NB4 (cell line): ENCODE results near the gene SPTSSA.
A peak's percentile ranks its signal among the peaks of the same experiment; 100 is the strongest.

ENCODE experiments used
- DNase-seq: peaks from one replicate; pipeline ENCODE4 v3.0.0; 2010; ENCODE audit warnings: low read depth
- H3K4me3 ChIP-seq: one replicate; pipeline ENCODE4 v1.5.1; 2011; ENCODE audit warnings: mild to moderate bottlenecking, low read depth, low read length, moderate library complexity
- MYC ChIP-seq: IDR thresholded peaks from 2 replicates; pipeline ENCODE4 v1.6.1; 2011; ENCODE audit warnings: low read depth, low read length
- POLR2A ChIP-seq: IDR thresholded peaks from 2 replicates; pipeline ENCODE4 v1.6.1; 2011; ENCODE audit warnings: mild to moderate bottlenecking; ENCODE audit not compliant: insufficient read length; ENCODE audit errors: extremely low read depth
- TF ChIP-seq, protein P1 (sequence below): IDR thresholded peaks from one replicate; pipeline ENCODE4 v1.5.1; 2012; ENCODE audit warnings: low read depth, low read length
- TF ChIP-seq, protein P2 (sequence below): IDR thresholded peaks from 2 replicates; pipeline ENCODE4 v1.6.1; 2011; ENCODE audit warnings: low read depth, low read length

The SPTSSA gene

DNA sequence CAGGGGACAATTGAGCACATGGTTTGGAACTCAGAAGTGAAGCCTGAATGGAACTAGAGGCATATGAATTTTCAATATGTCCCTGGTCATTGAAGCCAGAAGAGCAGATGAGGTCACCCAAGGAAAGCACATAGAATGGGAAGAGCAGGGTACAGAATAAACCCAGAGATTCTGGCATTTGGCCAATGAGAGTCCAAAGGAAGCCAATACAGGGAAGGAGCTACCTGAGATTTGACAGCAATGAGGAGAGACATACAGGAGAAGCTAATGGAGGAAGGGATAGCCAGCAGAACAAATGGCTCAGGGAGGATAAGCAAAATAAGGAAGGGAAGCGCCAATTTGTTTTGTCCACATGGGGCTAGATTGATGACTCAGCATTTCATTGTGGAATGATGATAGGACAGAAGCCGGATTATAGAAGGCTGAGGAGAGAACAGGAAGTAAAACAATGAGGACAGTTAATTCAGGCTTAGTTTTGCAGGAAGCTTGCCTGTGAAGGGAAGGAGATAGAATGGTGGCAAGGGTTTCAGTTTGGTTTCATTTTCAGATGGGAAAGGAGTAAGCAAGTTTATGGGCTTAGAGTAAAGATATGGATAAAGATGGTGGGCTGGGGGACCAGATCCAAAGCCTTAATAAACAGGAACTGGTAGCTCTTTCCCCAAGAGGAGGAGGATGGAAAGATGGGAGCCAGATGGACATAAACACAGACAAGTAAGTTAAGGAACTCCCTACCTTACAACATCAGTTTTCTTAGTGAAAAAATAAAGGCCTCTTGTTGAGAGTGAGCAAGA lies 3.2 kb upstream of the SPTSSA start:
- no peak overlapping the region for H3K4me3 ChIP-seq
- TF ChIP-seq, protein P1, sequence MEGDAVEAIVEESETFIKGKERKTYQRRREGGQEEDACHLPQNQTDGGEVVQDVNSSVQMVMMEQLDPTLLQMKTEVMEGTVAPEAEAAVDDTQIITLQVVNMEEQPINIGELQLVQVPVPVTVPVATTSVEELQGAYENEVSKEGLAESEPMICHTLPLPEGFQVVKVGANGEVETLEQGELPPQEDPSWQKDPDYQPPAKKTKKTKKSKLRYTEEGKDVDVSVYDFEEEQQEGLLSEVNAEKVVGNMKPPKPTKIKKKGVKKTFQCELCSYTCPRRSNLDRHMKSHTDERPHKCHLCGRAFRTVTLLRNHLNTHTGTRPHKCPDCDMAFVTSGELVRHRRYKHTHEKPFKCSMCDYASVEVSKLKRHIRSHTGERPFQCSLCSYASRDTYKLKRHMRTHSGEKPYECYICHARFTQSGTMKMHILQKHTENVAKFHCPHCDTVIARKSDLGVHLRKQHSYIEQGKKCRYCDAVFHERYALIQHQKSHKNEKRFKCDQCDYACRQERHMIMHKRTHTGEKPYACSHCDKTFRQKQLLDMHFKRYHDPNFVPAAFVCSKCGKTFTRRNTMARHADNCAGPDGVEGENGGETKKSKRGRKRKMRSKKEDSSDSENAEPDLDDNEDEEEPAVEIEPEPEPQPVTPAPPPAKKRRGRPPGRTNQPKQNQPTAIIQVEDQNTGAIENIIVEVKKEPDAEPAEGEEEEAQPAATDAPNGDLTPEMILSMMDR = no peak
- TF ChIP-seq POLR2A (no peak), MYC (no peak)
- TF ChIP-seq, protein P2, sequence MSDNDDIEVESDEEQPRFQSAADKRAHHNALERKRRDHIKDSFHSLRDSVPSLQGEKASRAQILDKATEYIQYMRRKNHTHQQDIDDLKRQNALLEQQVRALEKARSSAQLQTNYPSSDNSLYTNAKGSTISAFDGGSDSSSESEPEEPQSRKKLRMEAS = no peak
- peak; percentile 47 for DNase-seq

DNA sequence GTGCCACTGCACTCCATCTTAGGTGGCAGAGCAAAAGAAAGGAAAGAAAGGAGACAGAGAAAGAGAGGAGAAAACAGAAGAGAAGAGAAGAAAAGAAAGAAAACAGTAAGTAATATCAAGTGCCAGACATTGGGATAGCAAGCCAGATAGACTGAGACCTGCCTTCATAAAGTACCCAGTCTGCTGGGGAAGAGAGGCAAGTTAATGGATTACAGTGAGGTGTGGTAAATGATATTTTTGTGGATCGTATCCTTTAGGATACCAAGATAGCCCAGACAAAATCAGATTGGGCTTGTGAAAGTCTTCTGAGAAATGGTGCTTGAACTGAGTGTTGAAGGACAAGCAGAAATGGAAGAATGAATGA lies 1.5 kb upstream of the SPTSSA start:
- TF ChIP-seq, protein P1 = no peak
- TF ChIP-seq, protein P2 = no peak
- TF ChIP-seq MYC = no peak
- TF ChIP-seq POLR2A = no peak
- no peak for DNase-seq
- no peak overlapping the region for H3K4me3 ChIP-seq

DNA sequence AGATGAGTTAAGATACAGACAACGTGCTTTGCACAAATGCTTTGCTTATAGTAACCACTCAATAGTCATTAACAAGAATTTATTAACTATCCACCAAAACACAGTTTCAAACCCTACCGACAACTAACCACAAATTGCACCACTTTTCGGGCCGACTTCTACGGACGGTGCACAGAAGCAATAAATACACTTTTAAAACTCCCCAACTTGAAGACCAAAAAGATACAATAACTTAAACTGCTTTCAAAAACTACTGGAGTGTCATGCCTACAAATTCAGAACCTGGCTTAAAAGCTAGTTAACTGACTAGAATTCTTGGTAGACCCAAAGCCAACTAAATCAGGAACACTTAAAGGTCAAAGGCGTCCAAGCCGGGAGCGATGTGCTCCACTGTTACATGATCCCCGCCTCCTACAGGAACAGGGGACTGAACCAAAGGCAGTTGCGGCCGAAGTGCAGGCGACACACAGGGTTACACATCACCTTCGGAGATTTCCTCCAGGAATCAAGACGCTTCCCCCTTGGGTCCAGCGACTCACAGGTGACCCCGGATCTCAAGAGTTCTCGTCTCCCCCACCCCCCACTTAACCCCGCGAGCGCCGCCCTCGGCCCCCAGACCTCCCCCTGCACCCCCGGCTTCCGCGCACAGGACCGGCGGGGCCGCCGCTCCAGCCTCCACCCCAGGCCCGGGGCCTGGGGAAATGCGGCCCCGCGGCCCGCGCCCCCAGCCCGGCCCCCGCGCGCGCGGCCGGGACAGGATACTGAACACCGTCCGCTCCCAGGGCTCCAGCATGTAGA lies 507 bp downstream of the SPTSSA start:
- peak; percentile 75 for DNase-seq
- H3K4me3 ChIP-seq = peak overlapping the region; percentile 80
- no peak for TF ChIP-seq POLR2A
- TF ChIP-seq MYC = no peak
- TF ChIP-seq, protein P2 = no peak

DNA sequence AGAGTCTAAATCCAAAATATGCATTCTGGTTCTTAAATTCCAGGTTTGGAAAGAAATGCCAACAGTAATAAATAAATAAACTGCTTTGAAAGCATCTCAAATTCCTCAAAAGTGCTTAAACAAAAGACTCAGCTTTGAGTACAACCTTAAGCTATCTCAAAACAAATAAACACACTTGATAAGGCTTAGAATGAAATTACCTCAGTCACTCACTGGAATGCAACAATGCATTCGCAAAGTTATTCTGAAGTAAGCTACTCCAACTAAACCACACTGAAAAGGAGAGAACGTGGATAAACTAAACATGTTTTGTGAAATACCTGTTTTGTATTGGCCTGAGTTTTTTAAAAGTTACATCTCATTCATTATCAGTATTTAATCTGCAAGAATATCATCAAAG lies 1.2 kb downstream of the SPTSSA start:
- no peak for TF ChIP-seq MYC
- TF ChIP-seq, protein P1 = no peak
- TF ChIP-seq POLR2A = no peak
- TF ChIP-seq, protein P2 = no peak
- DNase-seq = no peak
- H3K4me3 ChIP-seq = peak overlapping the region; percentile 80

DNA sequence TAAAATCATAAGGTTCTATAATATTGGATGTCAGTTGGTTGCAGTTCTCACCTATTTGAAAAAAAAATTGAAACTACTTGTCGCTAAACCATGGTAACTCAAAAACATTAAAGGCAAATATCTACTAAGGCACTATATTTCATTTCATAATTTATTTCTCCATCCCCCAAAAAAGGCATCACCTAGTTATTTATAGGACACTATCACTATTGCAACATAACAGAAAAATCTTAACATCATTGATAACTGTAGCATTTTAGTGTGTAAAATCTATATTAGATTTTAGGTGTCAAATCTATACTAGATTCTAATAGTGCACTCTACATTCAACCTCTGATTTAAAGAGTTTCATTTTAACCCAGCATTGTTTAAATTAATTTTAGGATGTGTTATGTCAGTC lies 1.7 kb downstream of the SPTSSA start:
- no peak for TF ChIP-seq POLR2A
- TF ChIP-seq, protein P2 = no peak
- no peak for TF ChIP-seq MYC
- TF ChIP-seq, protein P1 = no peak
- DNase-seq = no peak
- peak overlapping the region; percentile 80 for H3K4me3 ChIP-seq

DNA sequence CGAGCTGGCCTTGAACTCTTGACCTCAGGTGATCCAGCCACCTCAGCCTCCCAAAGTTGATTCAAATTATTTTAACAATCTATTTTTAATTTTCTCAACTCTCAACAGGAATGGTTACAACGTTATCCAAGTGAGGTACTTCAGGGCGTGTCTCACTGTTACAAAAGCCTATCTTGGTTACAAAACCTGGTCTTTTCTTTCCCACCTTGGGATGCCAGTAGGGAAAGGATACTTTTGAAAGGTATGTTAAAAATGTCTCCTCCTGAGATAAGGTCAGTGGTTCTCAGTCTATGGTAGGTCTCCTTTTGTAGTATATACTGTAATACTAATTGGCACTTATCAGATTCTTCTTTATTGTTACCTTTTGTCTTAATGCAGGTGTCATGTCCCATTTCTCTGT lies 4.9 kb downstream of the SPTSSA start:
- no peak for TF ChIP-seq MYC
- no peak for TF ChIP-seq POLR2A
- TF ChIP-seq, protein P2 = no peak
- TF ChIP-seq, protein P1 = no peak
- no peak overlapping the region for H3K4me3 ChIP-seq

More for the DNA sequence above, 4.9 kb downstream of the SPTSSA start:
- no peak for DNase-seq
